Measurements from ENCODE around the gene STK10.

Gene STK10

DNA sequence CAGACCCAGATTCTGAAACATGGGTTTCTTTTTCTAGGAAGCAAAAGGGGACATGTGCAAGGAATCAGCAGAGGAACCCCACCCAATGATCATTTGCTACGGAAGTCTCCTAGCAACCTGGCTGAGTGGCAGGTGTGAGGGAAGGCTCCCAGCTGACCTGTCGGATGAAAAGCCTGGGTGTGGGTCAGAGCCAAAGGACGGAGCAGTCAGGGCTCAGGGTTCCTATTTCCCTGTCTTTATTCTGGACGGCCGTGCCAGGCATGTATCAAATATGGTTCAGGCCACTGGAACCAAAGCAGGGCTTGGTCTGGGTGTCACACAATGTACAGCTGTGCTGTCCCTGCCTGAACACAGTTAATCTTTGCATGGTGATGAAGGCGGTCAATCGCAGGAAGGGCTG is 20.1 kb downstream of the STK10 start:
- Histone ChIP-seq H3K79me2 (ENCODE audit: insufficient read depth, low read length) (peaks cover 35% of the 10 kb centered on the region), H3K27me3 (ENCODE audit: insufficient read depth, low read length, poor library complexity) (no peaks in the 10 kb centered on the region), H2AFZ (ENCODE audit: low read depth, low read length) (no peak overlapping the region), H3K27ac (ENCODE audit: low read length) (no peak overlapping the region), H3K4me2 (ENCODE audit: insufficient read depth, low read length) (no peak overlapping the region), H3K4me1 (ENCODE audit: insufficient read depth, low read length) (no peaks in the 10 kb centered on the region), H3K9ac (ENCODE audit: low read depth, low read length) (no peak overlapping the region), H4K20me1 (ENCODE audit: insufficient read depth, low read length) (peaks cover 27% of the 10 kb centered on the region), H3K36me3 (ENCODE audit: insufficient read depth, low read length) (no peaks in the 10 kb centered on the region; the same call in 1 of the 2 replicates), H3K9me3 (ENCODE audit: insufficient read depth, low read length, severe bottlenecking) (no peaks in the 10 kb centered on the region), H3K4me3 (ENCODE audit: low read depth in 1 of 2, low read length in 2 of 2) (no peak overlapping the region)
- ATAC-seq (ENCODE audit: insufficient read depth, low read depth) (no peak), DNase-seq (no peak)
- TF ChIP-seq, protein P1, sequence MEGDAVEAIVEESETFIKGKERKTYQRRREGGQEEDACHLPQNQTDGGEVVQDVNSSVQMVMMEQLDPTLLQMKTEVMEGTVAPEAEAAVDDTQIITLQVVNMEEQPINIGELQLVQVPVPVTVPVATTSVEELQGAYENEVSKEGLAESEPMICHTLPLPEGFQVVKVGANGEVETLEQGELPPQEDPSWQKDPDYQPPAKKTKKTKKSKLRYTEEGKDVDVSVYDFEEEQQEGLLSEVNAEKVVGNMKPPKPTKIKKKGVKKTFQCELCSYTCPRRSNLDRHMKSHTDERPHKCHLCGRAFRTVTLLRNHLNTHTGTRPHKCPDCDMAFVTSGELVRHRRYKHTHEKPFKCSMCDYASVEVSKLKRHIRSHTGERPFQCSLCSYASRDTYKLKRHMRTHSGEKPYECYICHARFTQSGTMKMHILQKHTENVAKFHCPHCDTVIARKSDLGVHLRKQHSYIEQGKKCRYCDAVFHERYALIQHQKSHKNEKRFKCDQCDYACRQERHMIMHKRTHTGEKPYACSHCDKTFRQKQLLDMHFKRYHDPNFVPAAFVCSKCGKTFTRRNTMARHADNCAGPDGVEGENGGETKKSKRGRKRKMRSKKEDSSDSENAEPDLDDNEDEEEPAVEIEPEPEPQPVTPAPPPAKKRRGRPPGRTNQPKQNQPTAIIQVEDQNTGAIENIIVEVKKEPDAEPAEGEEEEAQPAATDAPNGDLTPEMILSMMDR (IDR thresholded peaks at IDR 0.05; ENCODE audit: borderline replicate concordance, extremely low read depth, low read length, poor library complexity, severe bottlenecking) = no peak
- TF ChIP-seq EZH2 (IDR thresholded peaks at IDR 0.05; ENCODE audit: borderline replicate concordance, low read depth, low read length, severe bottlenecking) = no peak

DNA sequence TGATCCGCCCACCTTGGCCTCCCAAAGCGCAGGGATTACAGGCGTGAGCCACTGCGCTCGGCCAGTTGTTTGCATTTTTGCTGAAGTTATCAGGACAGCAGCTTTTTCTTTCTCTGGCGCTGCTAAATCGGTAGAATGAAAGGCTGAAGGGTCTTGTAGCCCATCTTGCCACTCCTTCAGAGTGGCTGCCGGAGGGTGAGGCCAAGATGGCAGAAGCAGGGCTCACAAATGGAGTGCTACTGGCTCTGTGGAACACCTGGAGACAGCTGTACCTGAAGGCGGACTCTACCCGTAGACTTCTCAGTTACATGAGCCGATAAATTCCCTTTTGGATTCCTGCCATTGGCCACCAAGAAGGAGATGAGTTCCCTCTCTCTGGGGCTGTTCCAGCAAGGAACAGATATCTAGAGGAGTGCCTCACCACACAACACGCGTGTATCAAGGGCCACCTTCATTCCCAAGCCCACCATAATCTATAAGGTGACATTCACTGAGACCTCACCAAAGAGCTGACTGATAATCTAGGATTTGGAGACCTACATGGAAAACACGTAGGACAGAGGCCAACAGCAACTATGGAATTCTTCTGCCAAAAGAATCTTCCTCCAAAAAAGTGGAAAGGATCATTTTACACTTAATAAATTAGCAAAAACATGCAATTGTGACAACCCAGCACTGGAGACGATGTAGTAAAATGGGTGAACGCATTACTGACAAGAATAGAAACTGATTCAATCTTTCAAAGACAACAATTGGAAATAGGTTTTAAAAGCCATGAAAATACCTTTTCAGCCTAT is 21.8 kb downstream of the STK10 start:
- H3K27ac ChIP-seq (ENCODE audit: low read length) = no peak overlapping the region
- peaks cover 34% of the 10 kb centered on the region for H3K79me2 ChIP-seq (ENCODE audit: insufficient read depth, low read length)
- DNase-seq = no peak
- H3K27me3 ChIP-seq (ENCODE audit: insufficient read depth, low read length, poor library complexity) = no peaks in the 10 kb centered on the region
- H3K4me2 ChIP-seq (ENCODE audit: insufficient read depth, low read length) = no peak overlapping the region
- peaks cover 34% of the 10 kb centered on the region for H4K20me1 ChIP-seq (ENCODE audit: insufficient read depth, low read length)
- H3K4me1 ChIP-seq (ENCODE audit: insufficient read depth, low read length) = no peaks in the 10 kb centered on the region
- no peaks in the 10 kb centered on the region for H3K9me3 ChIP-seq (ENCODE audit: insufficient read depth, low read length, severe bottlenecking)
- TF ChIP-seq, protein P1 (IDR thresholded peaks at IDR 0.05; ENCODE audit: borderline replicate concordance, extremely low read depth, low read length, poor library complexity, severe bottlenecking) = no peak
- no peak for TF ChIP-seq EZH2 (IDR thresholded peaks at IDR 0.05; ENCODE audit: borderline replicate concordance, low read depth, low read length, severe bottlenecking)
- no peak overlapping the region for H3K4me3 ChIP-seq (ENCODE audit: low read depth in 1 of 2, low read length in 2 of 2)
- ATAC-seq (ENCODE audit: insufficient read depth, low read depth) = no peak
- no peak overlapping the region for H3K9ac ChIP-seq (ENCODE audit: low read depth, low read length)
- H2AFZ ChIP-seq (ENCODE audit: low read depth, low read length) = no peak overlapping the region
- H3K36me3 ChIP-seq (ENCODE audit: insufficient read depth, low read length) = no peaks in the 10 kb centered on the region; the same call in 1 of the 2 replicates

DNA sequence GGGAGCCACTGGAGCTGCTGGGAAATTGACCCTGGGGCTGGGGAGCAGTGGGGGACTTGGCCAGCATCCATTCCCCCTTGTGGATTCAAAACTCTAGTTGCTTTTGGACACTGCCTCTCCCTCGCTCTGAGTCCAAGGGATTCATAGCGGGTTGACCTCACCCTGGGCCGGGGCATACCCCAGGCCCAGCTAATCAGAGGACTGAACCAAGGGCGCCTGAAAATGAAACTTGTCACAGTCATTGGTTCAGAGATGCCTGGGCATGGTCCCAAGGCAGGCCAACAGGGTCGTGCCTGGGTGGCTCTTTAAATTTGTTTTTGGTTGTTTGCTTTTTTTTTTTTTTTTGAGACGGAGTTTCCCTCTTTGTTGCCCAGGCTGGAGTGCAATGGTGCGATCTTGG is 22.6 kb downstream of the STK10 start:
- ATAC-seq (ENCODE audit: insufficient read depth, low read depth) = no peak
- TF ChIP-seq EZH2 (IDR thresholded peaks at IDR 0.05; ENCODE audit: borderline replicate concordance, low read depth, low read length, severe bottlenecking) = no peak
- TF ChIP-seq, protein P1 (IDR thresholded peaks at IDR 0.05; ENCODE audit: borderline replicate concordance, extremely low read depth, low read length, poor library complexity, severe bottlenecking) = no peak
- Histone ChIP-seq H2AFZ (ENCODE audit: low read depth, low read length) (no peak overlapping the region), H3K4me1 (ENCODE audit: insufficient read depth, low read length) (no peaks in the 10 kb centered on the region), H3K4me3 (ENCODE audit: low read depth in 1 of 2, low read length in 2 of 2) (no peak overlapping the region), H3K9me3 (ENCODE audit: insufficient read depth, low read length, severe bottlenecking) (no peaks in the 10 kb centered on the region), H3K4me2 (ENCODE audit: insufficient read depth, low read length) (no peak overlapping the region), H3K27ac (ENCODE audit: low read length) (no peak overlapping the region), H3K36me3 (ENCODE audit: insufficient read depth, low read length) (no peaks in the 10 kb centered on the region; the same call in 1 of the 2 replicates), H3K79me2 (ENCODE audit: insufficient read depth, low read length) (peaks cover 38% of the 10 kb centered on the region), H3K9ac (ENCODE audit: low read depth, low read length) (no peak overlapping the region), H3K27me3 (ENCODE audit: insufficient read depth, low read length, poor library complexity) (no peaks in the 10 kb centered on the region), H4K20me1 (ENCODE audit: insufficient read depth, low read length) (peaks cover 34% of the 10 kb centered on the region)
- no peak for DNase-seq
